Endothelial cell of umbilical vein (primary cell): ENCODE data around the gene NKX3-2. TPM values are rescaled to one million over a fixed set of nuclear protein-coding genes. Genes with fewer than 3 reads are reported as not detected.

ENCODE experiments used
- BruUV-seq: library from RNA; stranded (reverse); fragments of 400-500 nt; replicated peaks from 2 replicates; lab custom pipeline; 2021; lab: Mats Ljungman, UMichigan
- CTCF ChIA-PET: fragments of 300-600, 350-600 bp; sonication (Branson Sonifier 250); formaldehyde crosslinking; loops from one replicate; lab custom pipeline; 2021; ENCODE audit warnings: antibody characterized with exemption, inconsistent platforms; lab: Charles Lee
- POLR2A ChIA-PET: fragments of 300-600, 350-600 bp; sonication (Branson Sonifier 250); formaldehyde crosslinking; loops from one replicate; lab custom pipeline; 2021; ENCODE audit warnings: antibody characterized with exemption, inconsistent platforms; lab: Charles Lee
- DNase-seq: peaks from one replicate; pipeline ENCODE4 v3.0.0-alpha.2; 2011; ENCODE audit warnings: low read depth, low spot score
- FAIRE-seq: peaks from 2 replicates; lab custom pipeline; 2011; peaks lifted over from hg19 to GRCh38; lab: Jason Lieb, UNC
- H2AFZ ChIP-seq: 2 replicates; pipeline ENCODE4 v1.6.0; 2012; ENCODE audit warnings: low read depth, low read length, control low read depth, inconsistent platforms
- H3K27ac ChIP-seq: 2 replicates; pipeline ENCODE4 v1.5.1; 2011; ENCODE audit warnings: low read depth, mild to moderate bottlenecking, control low read depth, low read length, moderate library complexity; ENCODE audit not compliant: insufficient read depth
- H3K27me3 ChIP-seq, 2 experiments: 2 replicates each; pipeline versions ENCODE4 v1.6.0 to v1.6.1; 2011; ENCODE audit warnings: low read length in 2 of 2, mixed read lengths in 1 of 2; ENCODE audit not compliant: control insufficient read depth in 2 of 2, insufficient read depth in 2 of 2
- H3K36me3 ChIP-seq, 2 experiments: 2 replicates in 1 of 2; 3 replicates in 1 of 2; pipeline ENCODE4 v1.5.1; 2011; ENCODE audit warnings: low read length in 2 of 2, mild to moderate bottlenecking in 1 of 2, moderate library complexity in 1 of 2; ENCODE audit not compliant: control insufficient read depth in 2 of 2, insufficient read depth in 2 of 2; ENCODE audit errors: extremely low read depth in 1 of 2
- H3K4me1 ChIP-seq: 3 replicates; pipeline ENCODE4 v1.5.1; 2011; ENCODE audit warnings: mild to moderate bottlenecking, low read length; ENCODE audit not compliant: control insufficient read depth, insufficient read depth; ENCODE audit errors: extremely low read depth
- H3K4me2 ChIP-seq: 2 replicates; pipeline ENCODE4 v1.6.1; 2011; ENCODE audit warnings: low read length, control low read depth, mixed read lengths; ENCODE audit not compliant: insufficient read depth
- H3K4me3 ChIP-seq, 3 experiments: fragments of 200-600 bp in 1 of 3; sonication (generic), shearing (Covaris generic) in 1 of 3; replicated peaks in 1 of 3; 2 replicates each; pipeline ENCODE4 v1.5.1; 2011 to 2016; ENCODE audit warnings: control low read depth in 3 of 3, low read length in 3 of 3, mild to moderate bottlenecking in 2 of 3, inconsistent platforms in 1 of 3, low read depth in 1 of 3, moderate library complexity in 1 of 3; ENCODE audit not compliant: insufficient read depth in 1 of 3
- H3K79me2 ChIP-seq: 2 replicates; pipeline ENCODE4 v1.6.0; 2012; ENCODE audit warnings: low read length, inconsistent platforms; ENCODE audit not compliant: control insufficient read depth, insufficient read depth
- H3K9ac ChIP-seq: replicated peaks from 2 replicates; pipeline ENCODE3; 2011; ENCODE audit warnings: low read length, control low read depth; ENCODE audit not compliant: insufficient read depth; ENCODE audit errors: extremely low read depth
- H3K9me1 ChIP-seq: replicated peaks from 3 replicates; pipeline ENCODE4 v1.6.0; 2011; ENCODE audit warnings: mild to moderate bottlenecking, low read length; ENCODE audit not compliant: control insufficient read depth, insufficient read depth; ENCODE audit errors: extremely low read depth
- H3K9me3 ChIP-seq: replicated peaks from 2 replicates; pipeline ENCODE4 v1.5.1; 2012; ENCODE audit warnings: low read length, inconsistent platforms; ENCODE audit not compliant: control insufficient read depth, insufficient read depth
- H4K20me1 ChIP-seq: replicated peaks from 2 replicates; pipeline ENCODE3; 2011; ENCODE audit warnings: mild to moderate bottlenecking, low read length; ENCODE audit not compliant: control insufficient read depth, insufficient read depth; ENCODE audit errors: extremely low read depth
- EZH2 ChIP-seq: IDR thresholded peaks from 2 replicates; pipeline ENCODE4 v1.6.1; 2012; ENCODE audit warnings: borderline replicate concordance, low read depth, mild to moderate bottlenecking, moderate library complexity, low read length, inconsistent platforms; ENCODE audit not compliant: severe bottlenecking
- FOS ChIP-seq: IDR thresholded peaks from 2 replicates; pipeline ENCODE4 v1.6.1; 2011; ENCODE audit warnings: mild to moderate bottlenecking, low read length, moderate library complexity, borderline replicate concordance; ENCODE audit not compliant: insufficient read depth
- GATA2 ChIP-seq: IDR thresholded peaks from 2 replicates; pipeline ENCODE4 v1.7.0; 2011; ENCODE audit warnings: low read depth, mild to moderate bottlenecking, moderate library complexity, mixed read lengths, low read length; ENCODE audit not compliant: insufficient read length, insufficient read depth
- JUN ChIP-seq: IDR thresholded peaks from 2 replicates; pipeline ENCODE4 v1.6.1; 2011; ENCODE audit warnings: borderline replicate concordance, low read depth; ENCODE audit not compliant: insufficient read length, insufficient read depth
- MYC ChIP-seq: IDR thresholded peaks from one replicate; pipeline ENCODE4 v1.6.1; 2011; ENCODE audit warnings: mild to moderate bottlenecking, low read depth, low read length
- POLR2A ChIP-seq: IDR thresholded peaks from 2 replicates; pipeline ENCODE4 v1.6.1; 2012; ENCODE audit warnings: low read depth, mild to moderate bottlenecking, control low read depth, low read length
- POLR2AphosphoS5 ChIP-seq: IDR thresholded peaks from 2 replicates; pipeline ENCODE4 v1.6.1; 2012; ENCODE audit warnings: low read depth, mild to moderate bottlenecking, control low read depth, low read length, moderate library complexity; ENCODE audit not compliant: insufficient read depth
- dilution Hi-C: fragments of 300-500 bp; cut with MboI; formaldehyde crosslinking; loops from one replicate; pipeline ENCODE4 v1.15.0; 2019; ENCODE audit warnings: low sequenced_read_pairs; ENCODE audit not compliant: extremely low pct_ligation_motif_present
- intact Hi-C: fragments of 100-400 bp; cut with micrococcal nuclease; formaldehyde crosslinking; loops from one replicate; pipeline ENCODE4 v1.10.0; 2022
- polyA plus RNA-seq, 4 experiments: library from polyadenylated mRNA; depleted of rRNA in 3 of 4; stranded (reverse) in 3 of 4; unstranded in 1 of 4; fragments of >200 nt; gene quantifications; 2 replicates each; pipeline versions ENCODE4 v1.2.1 to v1.2.3, GENCODE V29; 2011 to 2012; ENCODE audit warnings: missing spikeins in 1 of 4
- total RNA-seq: library from RNA; stranded (reverse); gene quantifications from 2 replicates; pipeline ENCODE4 v1.2.3, GENCODE V29; 2021
- TF ChIP-seq, protein P1 (sequence below), 2 donors: IDR thresholded peaks; 1 replicate in 1 of 2; 2 replicates in 1 of 2; pipeline ENCODE4 v1.5.1; 2011; ENCODE audit warnings: low read length in 2 of 2, mild to moderate bottlenecking in 2 of 2, moderate library complexity in 2 of 2, control low read depth in 1 of 2, inconsistent platforms in 1 of 2, low read depth in 1 of 2; ENCODE audit not compliant: insufficient read depth in 1 of 2; ENCODE audit errors: extremely low read depth in 1 of 2
- TF ChIP-seq, protein P2 (sequence below): IDR thresholded peaks from 2 replicates; pipeline ENCODE4 v1.6.1; 2011; ENCODE audit not compliant: insufficient read depth, insufficient read length

NKX3-2 gene
- total and polyA plus RNA-seq, 2 donors (not counting 3 experiments of a cell fraction or from before 2014, with no cell fraction given) = not detected

DNA sequence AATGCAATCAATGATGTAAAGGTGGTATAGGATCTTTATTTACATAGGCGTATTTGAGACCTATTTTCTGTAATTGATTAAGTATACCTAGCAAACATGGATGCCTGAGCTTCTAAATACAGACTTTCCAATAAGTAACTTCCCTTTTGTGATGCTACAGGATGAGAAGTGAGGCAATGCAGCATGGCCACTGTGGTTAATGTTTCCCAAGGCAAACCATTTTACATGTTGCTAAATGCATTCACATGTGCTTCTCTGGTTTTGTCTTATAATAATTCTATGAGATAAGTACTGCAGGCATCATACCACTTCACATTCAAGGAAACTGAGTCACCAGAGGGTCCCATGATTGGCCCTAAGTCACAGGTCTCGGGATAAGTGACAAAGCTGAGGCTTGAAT is 35.7 kb upstream of the NKX3-2 start:
- Histone ChIP-seq H3K4me3 (no peak overlapping the region), H3K4me1 (peaks cover 10% of the 10 kb centered on the region), H3K9ac (no peak overlapping the region), H3K9me3 (no peaks in the 10 kb centered on the region), H4K20me1 (no peaks in the 10 kb centered on the region), H3K4me2 (no peak overlapping the region), H3K27ac (no peak overlapping the region), H3K36me3 (peaks cover 15 to 18% of the 10 kb centered on the region in 2 experiments), H2AFZ (no peak overlapping the region), H3K79me2 (no peaks in the 10 kb centered on the region), H3K9me1 (no peaks in the 10 kb centered on the region), H3K27me3 (no peaks in the 10 kb centered on the region)
- BruUV-seq = no TSS peak
- DNase-seq = no peak
- intact Hi-C loops (no loop called here), dilution Hi-C loops (no loop called here)
- TF ChIP-seq POLR2A (no peak), GATA2 (no peak)
- CTCF ChIA-PET = interaction anchor here (1.0 to 1.5 kb wide), 2 partner anchors 11 to 727 kb away, joined by 3 read pairs; no protein-coding TSS in a partner anchor
- POLR2A ChIA-PET = no interaction called here
- no peak for FAIRE-seq

DNA sequence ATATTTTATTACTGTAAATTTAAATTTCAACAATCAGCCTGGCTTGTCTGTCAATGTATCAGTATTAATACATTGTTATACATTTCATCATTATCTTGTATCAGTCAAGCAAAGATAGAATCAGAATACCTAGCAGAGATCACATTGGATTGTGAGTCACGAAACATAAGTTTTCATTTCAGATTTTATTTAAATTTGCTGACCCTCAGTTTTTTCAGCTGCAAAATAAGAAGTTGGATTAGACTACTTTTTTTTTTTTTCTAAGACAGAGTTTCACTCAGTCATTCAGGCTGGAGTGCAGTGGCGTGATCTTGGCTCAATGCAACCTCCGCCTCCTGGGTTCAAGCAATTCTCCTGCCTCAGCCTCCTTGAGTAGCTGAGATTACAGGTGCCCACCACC is 33.4 kb upstream of the NKX3-2 start:
- no peaks in the 10 kb centered on the region for H3K79me2 ChIP-seq
- dilution Hi-C loops = no loop called here
- H2AFZ ChIP-seq = no peak overlapping the region
- TF ChIP-seq, protein P1, sequence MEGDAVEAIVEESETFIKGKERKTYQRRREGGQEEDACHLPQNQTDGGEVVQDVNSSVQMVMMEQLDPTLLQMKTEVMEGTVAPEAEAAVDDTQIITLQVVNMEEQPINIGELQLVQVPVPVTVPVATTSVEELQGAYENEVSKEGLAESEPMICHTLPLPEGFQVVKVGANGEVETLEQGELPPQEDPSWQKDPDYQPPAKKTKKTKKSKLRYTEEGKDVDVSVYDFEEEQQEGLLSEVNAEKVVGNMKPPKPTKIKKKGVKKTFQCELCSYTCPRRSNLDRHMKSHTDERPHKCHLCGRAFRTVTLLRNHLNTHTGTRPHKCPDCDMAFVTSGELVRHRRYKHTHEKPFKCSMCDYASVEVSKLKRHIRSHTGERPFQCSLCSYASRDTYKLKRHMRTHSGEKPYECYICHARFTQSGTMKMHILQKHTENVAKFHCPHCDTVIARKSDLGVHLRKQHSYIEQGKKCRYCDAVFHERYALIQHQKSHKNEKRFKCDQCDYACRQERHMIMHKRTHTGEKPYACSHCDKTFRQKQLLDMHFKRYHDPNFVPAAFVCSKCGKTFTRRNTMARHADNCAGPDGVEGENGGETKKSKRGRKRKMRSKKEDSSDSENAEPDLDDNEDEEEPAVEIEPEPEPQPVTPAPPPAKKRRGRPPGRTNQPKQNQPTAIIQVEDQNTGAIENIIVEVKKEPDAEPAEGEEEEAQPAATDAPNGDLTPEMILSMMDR (IDR thresholded peaks at IDR 0.05; ENCODE audit: extremely low read depth in 1 of 2, insufficient read depth in 1 of 2, low read depth in 1 of 2, low read length in 2 of 2) = no peak
- TF ChIP-seq GATA2 (no peak), POLR2A (no peak), JUN (no peak), EZH2 (no peak), MYC (no peak), FOS (no peak), POLR2AphosphoS5 (no peak)
- TF ChIP-seq, protein P2, sequence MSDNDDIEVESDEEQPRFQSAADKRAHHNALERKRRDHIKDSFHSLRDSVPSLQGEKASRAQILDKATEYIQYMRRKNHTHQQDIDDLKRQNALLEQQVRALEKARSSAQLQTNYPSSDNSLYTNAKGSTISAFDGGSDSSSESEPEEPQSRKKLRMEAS = no peak
- H3K9me1 ChIP-seq = no peaks in the 10 kb centered on the region
- CTCF ChIA-PET = no interaction called here
- no peaks in the 10 kb centered on the region for H3K9me3 ChIP-seq
- H3K27ac ChIP-seq = no peak overlapping the region
- FAIRE-seq (no peak), DNase-seq (no peak)
- POLR2A ChIA-PET = no interaction called here
- no peak overlapping the region for H3K4me2 ChIP-seq
- H3K4me1 ChIP-seq = no peaks in the 10 kb centered on the region
- peaks cover 15 to 22% of the 10 kb centered on the region in 2 experiments for H3K36me3 ChIP-seq
- no peaks in the 10 kb centered on the region for H4K20me1 ChIP-seq
- H3K9ac ChIP-seq = no peak overlapping the region
- BruUV-seq = no TSS peak
- intact Hi-C loops = no loop called here
- H3K27me3 ChIP-seq = no peaks in the 10 kb centered on the region
- H3K4me3 ChIP-seq = no peak overlapping the region
